ENCODE results near the gene RANGAP1.
A peak's percentile ranks its signal among the peaks of the same experiment; 100 is the strongest.
"Not testable (repeated sequence)": the region's sequence is repeated elsewhere in the genome, so short reads cannot be mapped to it uniquely, and the experiment has no call there.

Gene RANGAP1

GRCh38 chr22:41300661-41301060 is 14.7 kb upstream of the RANGAP1 start:
- DNase-seq, result no peak

- DNase-seq, result no peak
These were observed 11.1 kb upstream of the RANGAP1 start for GRCh38 chr22:41296826-41297667.

- not testable (repeated sequence) for DNase-seq
These were observed 8.8 kb upstream of the RANGAP1 start for GRCh38 chr22:41294816-41295215.

GRCh38 chr22:41290262-41291221 is 4.6 kb upstream of the RANGAP1 start:
- DNase-seq, result peak; percentile 90

GRCh38 chr22:41289671-41290070 is 3.7 kb upstream of the RANGAP1 start:
- no peak for DNase-seq

- peak; percentile 83 for DNase-seq
These were observed 2.4 kb upstream of the RANGAP1 start for GRCh38 chr22:41288245-41288946.

GRCh38 chr22:41286639-41287091 is 678 bp upstream of the RANGAP1 start:
- peak; percentile 11 for DNase-seq

GRCh38 chr22:41285441-41285819 is 557 bp downstream of the RANGAP1 start:
- peak; percentile 87 for DNase-seq

GRCh38 chr22:41284465-41284864 is 1.5 kb downstream of the RANGAP1 start:
- DNase-seq, result no peak

GRCh38 chr22:41280854-41281253 is 5.1 kb downstream of the RANGAP1 start:
- DNase-seq, result no peak

- DNase-seq, result no peak
These were observed 5.9 kb downstream of the RANGAP1 start for GRCh38 chr22:41280065-41280464.

- DNase-seq, result no peak
These were observed 11.1 kb downstream of the RANGAP1 start for GRCh38 chr22:41274856-41275255.

- DNase-seq, result no peak
These were observed 12.9 kb downstream of the RANGAP1 start for GRCh38 chr22:41273128-41273527.

- no peak for DNase-seq
These were observed 14.2 kb downstream of the RANGAP1 start for GRCh38 chr22:41271787-41272186.

- no peak for DNase-seq
These were observed 18.0 kb downstream of the RANGAP1 start for GRCh38 chr22:41267958-41268357.

GRCh38 chr22:41264408-41264941 is 21.5 kb downstream of the RANGAP1 start:
- DNase-seq, result no peak

- no peak for DNase-seq
These were observed 22.3 kb downstream of the RANGAP1 start for GRCh38 chr22:41263704-41264103.

- no peak for DNase-seq
These were observed 23.7 kb downstream of the RANGAP1 start for GRCh38 chr22:41262250-41262765.

- no peak for DNase-seq
These were observed 24.3 kb downstream of the RANGAP1 start for GRCh38 chr22:41261541-41262249.

GRCh38 chr22:41260871-41261270 is 25.1 kb downstream of the RANGAP1 start:
- no peak for DNase-seq

- not testable (repeated sequence) for DNase-seq
These were observed 26.2 kb downstream of the RANGAP1 start for GRCh38 chr22:41259756-41260155.

- DNase-seq, result no peak
These were observed 28.3 kb downstream of the RANGAP1 start for GRCh38 chr22:41257696-41258095.
